Lower leg skin (tissue), 3 donors: ENCODE results near the gene UBE4B.

Experiments
- CTCF ChIP-seq, 3 donors: fragments of 450-650 bp; IDR thresholded peaks; one replicate each; pipeline ENCODE4 v1.5.1; 2016; ENCODE audit warnings: antibody characterized with exemption in 3 of 3, mild to moderate bottlenecking in 3 of 3, moderate library complexity in 2 of 3
- POLR2A ChIP-seq, 2 donors: fragments of 450-650 bp; IDR thresholded peaks; one replicate each; pipeline ENCODE4 v1.6.1; 2016 to 2017; ENCODE audit warnings: antibody characterized with exemption in 2 of 2, mild to moderate bottlenecking in 1 of 2, moderate library complexity in 1 of 2

GRCh38 chr1:10179406-10180091 is 146.8 kb downstream of the UBE4B start:
- TF ChIP-seq CTCF (IDR thresholded peaks at IDR 0.05), result no peak
- no peak for TF ChIP-seq POLR2A (IDR thresholded peaks at IDR 0.05)
